Measurements from ENCODE around the gene CHD5.

The CHD5 gene

DNA sequence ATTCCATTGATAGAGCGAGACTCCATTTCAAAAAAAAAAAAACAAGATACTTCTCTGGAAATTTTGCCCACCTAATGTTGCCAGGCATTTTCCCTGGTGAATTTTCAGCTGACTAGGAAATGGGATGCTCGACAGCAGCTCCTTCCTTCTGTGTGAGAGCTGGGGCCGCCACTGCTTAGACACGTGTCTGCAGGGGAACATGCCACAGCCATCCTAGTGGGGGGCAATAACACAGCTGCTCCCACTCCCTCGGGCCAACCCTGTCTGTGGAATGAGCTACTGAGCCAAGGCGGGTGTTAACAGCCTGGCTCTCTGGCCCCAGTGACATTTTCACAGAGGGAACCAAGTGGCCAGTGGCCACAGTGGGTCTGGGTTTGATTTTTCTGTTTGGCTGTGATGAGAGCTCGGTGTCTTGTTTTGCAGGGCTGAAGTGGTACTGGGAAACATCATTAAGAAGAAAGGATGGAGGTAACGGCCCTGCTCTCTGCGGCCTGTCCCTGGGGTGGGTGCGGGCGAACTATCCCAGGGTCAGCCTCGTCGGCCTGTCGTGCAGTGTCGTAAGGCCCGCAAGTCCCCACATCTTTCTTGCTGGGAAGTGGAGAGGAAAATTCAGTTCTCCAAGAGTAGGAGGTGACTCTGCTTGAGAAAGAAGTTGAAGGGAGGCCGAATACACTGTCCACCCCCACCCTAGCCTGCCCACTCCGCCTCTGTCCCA lies 95.2 kb downstream of the CHD5 start:
- DNase-seq: no peak
- Histone ChIP-seq H3K27me3 (replicated peaks; ENCODE audit: insufficient read depth, low read length) (no peaks in the 10 kb centered on the region), H4K20me1 (ENCODE audit: insufficient read depth, low read length) (no peaks in the 10 kb centered on the region), H3F3A (ENCODE audit: insufficient read depth, low read length) (no peaks in the 10 kb centered on the region), H3K4me1 (ENCODE audit: low read length) (no peaks in the 10 kb centered on the region), H3K9me2 (replicated peaks; ENCODE audit: insufficient read depth, low read length) (no peaks in the 10 kb centered on the region), H3K4me3 (ENCODE audit: low read length) (no peak overlapping the region), H2AFZ (ENCODE audit: low read length) (no peak overlapping the region), H3K27ac (ENCODE audit: low read length) (no peak overlapping the region), H3K36me3 (replicated peaks; ENCODE audit: insufficient read depth, low read length) (no peaks in the 10 kb centered on the region), H3K9me3 (replicated peaks; ENCODE audit: insufficient read depth, low read length) (no peaks in the 10 kb centered on the region), H3K9ac (ENCODE audit: low read length) (no peak overlapping the region), H3K4me2 (ENCODE audit: low read depth, low read length) (no peak overlapping the region), H3K79me2 (ENCODE audit: low read length) (no peaks in the 10 kb centered on the region)
- TF ChIP-seq EZH2 (optimal IDR thresholded peaks at IDR 0.05; ENCODE audit: low read depth, low read length) (no peak), EZH2phosphoT487 (IDR thresholded peaks at IDR 0.05; ENCODE audit: low read length) (no peak)
- TF ChIP-seq, protein P1, sequence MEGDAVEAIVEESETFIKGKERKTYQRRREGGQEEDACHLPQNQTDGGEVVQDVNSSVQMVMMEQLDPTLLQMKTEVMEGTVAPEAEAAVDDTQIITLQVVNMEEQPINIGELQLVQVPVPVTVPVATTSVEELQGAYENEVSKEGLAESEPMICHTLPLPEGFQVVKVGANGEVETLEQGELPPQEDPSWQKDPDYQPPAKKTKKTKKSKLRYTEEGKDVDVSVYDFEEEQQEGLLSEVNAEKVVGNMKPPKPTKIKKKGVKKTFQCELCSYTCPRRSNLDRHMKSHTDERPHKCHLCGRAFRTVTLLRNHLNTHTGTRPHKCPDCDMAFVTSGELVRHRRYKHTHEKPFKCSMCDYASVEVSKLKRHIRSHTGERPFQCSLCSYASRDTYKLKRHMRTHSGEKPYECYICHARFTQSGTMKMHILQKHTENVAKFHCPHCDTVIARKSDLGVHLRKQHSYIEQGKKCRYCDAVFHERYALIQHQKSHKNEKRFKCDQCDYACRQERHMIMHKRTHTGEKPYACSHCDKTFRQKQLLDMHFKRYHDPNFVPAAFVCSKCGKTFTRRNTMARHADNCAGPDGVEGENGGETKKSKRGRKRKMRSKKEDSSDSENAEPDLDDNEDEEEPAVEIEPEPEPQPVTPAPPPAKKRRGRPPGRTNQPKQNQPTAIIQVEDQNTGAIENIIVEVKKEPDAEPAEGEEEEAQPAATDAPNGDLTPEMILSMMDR (IDR thresholded peaks at IDR 0.05; ENCODE audit: low read length): no peak

DNA sequence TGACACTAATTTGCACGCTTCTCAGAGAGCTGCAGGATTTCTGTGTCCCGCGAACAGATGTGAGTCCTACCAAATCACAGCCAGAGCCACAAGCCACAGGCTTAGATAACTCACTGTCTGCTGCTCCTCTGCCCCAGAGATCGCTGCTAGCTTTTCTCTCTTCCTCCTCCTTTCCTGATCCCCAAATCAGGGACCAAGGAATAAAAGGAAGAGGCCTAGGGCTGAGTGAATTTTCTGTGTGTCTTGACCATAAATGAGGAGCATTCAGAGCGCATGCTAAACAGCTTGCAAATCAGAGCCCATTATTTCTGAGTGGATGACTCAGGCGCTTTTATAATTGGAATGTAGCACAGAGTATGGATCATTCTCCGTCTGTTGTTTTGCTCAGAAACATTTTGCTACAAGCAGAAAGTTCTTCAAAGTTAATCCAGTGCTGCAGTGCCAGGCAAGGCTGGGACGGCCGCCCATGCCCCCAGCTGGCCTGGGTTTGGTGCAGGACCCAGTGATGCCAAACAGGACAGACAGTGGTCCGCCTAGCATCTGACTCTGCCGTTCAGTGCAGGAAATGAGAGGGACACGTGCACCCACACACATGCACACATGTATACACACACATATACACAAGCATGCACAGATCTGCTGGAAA lies 96.2 kb downstream of the CHD5 start:
- DNase-seq: no peak
- Histone ChIP-seq H4K20me1 (ENCODE audit: insufficient read depth, low read length) (no peaks in the 10 kb centered on the region), H3K9me2 (replicated peaks; ENCODE audit: insufficient read depth, low read length) (no peaks in the 10 kb centered on the region), H3F3A (ENCODE audit: insufficient read depth, low read length) (no peaks in the 10 kb centered on the region), H3K9me3 (replicated peaks; ENCODE audit: insufficient read depth, low read length) (no peaks in the 10 kb centered on the region), H3K4me3 (ENCODE audit: low read length) (no peak overlapping the region), H3K27me3 (replicated peaks; ENCODE audit: insufficient read depth, low read length) (no peaks in the 10 kb centered on the region), H3K4me1 (ENCODE audit: low read length) (no peaks in the 10 kb centered on the region), H3K9ac (ENCODE audit: low read length) (no peak overlapping the region), H3K79me2 (ENCODE audit: low read length) (no peaks in the 10 kb centered on the region), H2AFZ (ENCODE audit: low read length) (no peak overlapping the region), H3K27ac (ENCODE audit: low read length) (no peak overlapping the region), H3K4me2 (ENCODE audit: low read depth, low read length) (no peak overlapping the region), H3K36me3 (replicated peaks; ENCODE audit: insufficient read depth, low read length) (no peaks in the 10 kb centered on the region)
- TF ChIP-seq EZH2 (optimal IDR thresholded peaks at IDR 0.05; ENCODE audit: low read depth, low read length): no peak
- TF ChIP-seq, protein P1 (IDR thresholded peaks at IDR 0.05; ENCODE audit: low read length): no peak
- TF ChIP-seq EZH2phosphoT487 (IDR thresholded peaks at IDR 0.05; ENCODE audit: low read length): no peak

DNA sequence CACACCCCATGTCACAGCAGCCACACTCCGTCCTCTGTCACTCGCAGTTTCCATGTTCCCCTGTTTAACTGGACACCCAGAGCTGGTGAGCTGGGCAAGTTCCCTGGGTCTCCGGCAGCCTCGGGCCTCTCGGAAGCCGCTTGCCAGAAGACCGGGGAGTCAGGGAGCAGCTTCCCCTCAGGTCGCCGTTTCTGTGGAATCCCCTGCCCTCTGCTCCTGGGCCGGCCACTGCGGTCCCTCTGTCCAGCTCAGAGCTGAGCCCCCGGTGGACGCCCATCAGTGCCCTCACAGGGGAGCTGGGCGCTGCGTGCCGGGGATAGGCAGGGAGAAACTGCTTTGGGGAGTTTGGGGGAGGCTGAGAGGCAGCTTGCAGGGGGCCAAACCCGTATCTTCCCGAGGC lies 96.7 kb downstream of the CHD5 start:
- H3K79me2 ChIP-seq (ENCODE audit: low read length): no peaks in the 10 kb centered on the region
- DNase-seq: no peak
- H3K27me3 ChIP-seq (replicated peaks; ENCODE audit: insufficient read depth, low read length): no peaks in the 10 kb centered on the region
- H3F3A ChIP-seq (ENCODE audit: insufficient read depth, low read length): no peaks in the 10 kb centered on the region
- no peak overlapping the region for H3K4me2 ChIP-seq (ENCODE audit: low read depth, low read length)
- no peaks in the 10 kb centered on the region for H3K9me2 ChIP-seq (replicated peaks; ENCODE audit: insufficient read depth, low read length)
- H3K4me3 ChIP-seq (ENCODE audit: low read length): no peak overlapping the region
- H4K20me1 ChIP-seq (ENCODE audit: insufficient read depth, low read length): no peaks in the 10 kb centered on the region
- H3K36me3 ChIP-seq (replicated peaks; ENCODE audit: insufficient read depth, low read length): no peaks in the 10 kb centered on the region
- no peak overlapping the region for H3K9ac ChIP-seq (ENCODE audit: low read length)
- H3K4me1 ChIP-seq (ENCODE audit: low read length): no peaks in the 10 kb centered on the region
- H3K27ac ChIP-seq (ENCODE audit: low read length): no peak overlapping the region
- H3K9me3 ChIP-seq (replicated peaks; ENCODE audit: insufficient read depth, low read length): no peaks in the 10 kb centered on the region
- TF ChIP-seq EZH2 (optimal IDR thresholded peaks at IDR 0.05; ENCODE audit: low read depth, low read length) (no peak), EZH2phosphoT487 (IDR thresholded peaks at IDR 0.05; ENCODE audit: low read length) (no peak)
- TF ChIP-seq, protein P1 (IDR thresholded peaks at IDR 0.05; ENCODE audit: low read length): no peak
- no peak overlapping the region for H2AFZ ChIP-seq (ENCODE audit: low read length)

Data from MM.1S (cell line).